GM23338 (cell line): ENCODE data around the gene AP3D1. TPM values are rescaled to one million over a fixed set of nuclear protein-coding genes. Genes with fewer than 3 reads are reported as not detected.

Experiments used
- ATAC-seq: fragments of 200-7000 bp; cut with Tn5 transposase; 3 replicates; pipeline ENCODE4 v1.9.1; 2020
- DNase-seq: peaks from one replicate; pipeline ENCODE4 v3.0.0-alpha.2; 2015; ENCODE audit warnings: low spot score
- H2AFZ ChIP-seq: fragments of 200-600 bp; sonication (generic); 2 replicates; pipeline ENCODE4 v1.8.0; 2016; ENCODE audit warnings: antibody characterized with exemption, mild to moderate bottlenecking, moderate library complexity
- H3F3A ChIP-seq: fragments of 200-600 bp; sonication (generic); replicated peaks from 2 replicates; pipeline ENCODE4 v1.8.0; 2017; ENCODE audit warnings: antibody characterized with exemption, mixed run types, low read depth
- H3K27ac ChIP-seq: fragments of 200-600 bp; sonication (generic); 2 replicates; pipeline ENCODE4 v1.6.1; 2016; ENCODE audit warnings: low read depth
- H3K27me3 ChIP-seq: fragments of 200-600 bp; sonication (generic); 2 replicates; pipeline ENCODE4 v1.8.0; 2016; ENCODE audit warnings: mild to moderate bottlenecking, mixed run types, moderate library complexity; ENCODE audit not compliant: insufficient read depth
- H3K36me3 ChIP-seq: fragments of 200-600 bp; sonication (generic); 2 replicates; pipeline ENCODE4 v1.8.0; 2016; ENCODE audit warnings: mild to moderate bottlenecking; ENCODE audit not compliant: insufficient read depth
- H3K4me1 ChIP-seq: fragments of 200-600 bp; sonication (generic); 2 replicates; pipeline ENCODE4 v1.8.0; 2016; ENCODE audit warnings: mild to moderate bottlenecking, moderate library complexity; ENCODE audit not compliant: insufficient read depth
- H3K4me2 ChIP-seq: fragments of 200-600 bp; sonication (generic); 2 replicates; pipeline ENCODE4 v1.7.1; 2017; ENCODE audit warnings: mixed run types
- H3K4me3 ChIP-seq: fragments of 200-600 bp; sonication (generic); 2 replicates; pipeline ENCODE4 v1.6.1; 2016; ENCODE audit warnings: mixed run types
- H3K79me2 ChIP-seq: fragments of 200-600 bp; sonication (generic); replicated peaks from 2 replicates; pipeline ENCODE4 v1.8.0; 2017; ENCODE audit warnings: mild to moderate bottlenecking; ENCODE audit not compliant: insufficient read depth
- H3K9me2 ChIP-seq: fragments of 200-600 bp; sonication (generic); 2 replicates; pipeline ENCODE4 v1.8.0; 2017; ENCODE audit not compliant: insufficient read depth
- H4K20me1 ChIP-seq: fragments of 200-600 bp; sonication (generic); replicated peaks from 2 replicates; pipeline ENCODE4 v1.8.0; 2017; ENCODE audit warnings: mild to moderate bottlenecking; ENCODE audit not compliant: insufficient read depth
- H3K27ac Mint-ChIP-seq: 2 replicates; pipeline ENCODE4 v1.8.0; 2020; ENCODE audit warnings: inconsistent platforms, mild to moderate bottlenecking, moderate library complexity, mixed read lengths
- H3K27me3 Mint-ChIP-seq: 3 replicates; pipeline ENCODE4 v1.8.0; 2022; ENCODE audit warnings: low read depth, mild to moderate bottlenecking, moderate library complexity, mixed read lengths, inconsistent platforms; ENCODE audit not compliant: insufficient read depth, poor library complexity
- H3K36me3 Mint-ChIP-seq: 3 replicates; pipeline ENCODE4 v1.8.0; 2021; ENCODE audit warnings: low read depth, mild to moderate bottlenecking, inconsistent platforms, moderate library complexity, mixed read lengths
- H3K4me1 Mint-ChIP-seq: 3 replicates; pipeline ENCODE4 v1.8.0; 2020; ENCODE audit warnings: mild to moderate bottlenecking, inconsistent platforms, mixed read lengths
- H3K4me3 Mint-ChIP-seq: 3 replicates; pipeline ENCODE4 v1.8.0; 2021; ENCODE audit warnings: moderate library complexity, mild to moderate bottlenecking, inconsistent platforms, mixed read lengths
- H3K9me3 Mint-ChIP-seq: 3 replicates; pipeline ENCODE4 v1.8.0; 2020; ENCODE audit warnings: moderate library complexity, mild to moderate bottlenecking, inconsistent platforms, mixed read lengths
- CREB1 ChIP-seq: fragments of 250-450 bp; sonication (Bioruptor Pico); IDR thresholded peaks from 2 replicates; pipeline ENCODE4 v1.5.0; 2020; ENCODE audit warnings: low read depth, mild to moderate bottlenecking, moderate library complexity
- ETS1 ChIP-seq: IDR thresholded peaks from 2 replicates; pipeline ENCODE4 v1.6.1; 2016; ENCODE audit warnings: antibody characterized with exemption
- EZH2 ChIP-seq: fragments of 200-600 bp; sonication (generic); IDR thresholded peaks from one replicate; pipeline ENCODE4 v1.8.0; 2017; ENCODE audit warnings: antibody characterized with exemption, mild to moderate bottlenecking, low read depth; ENCODE audit not compliant: unreplicated experiment
- EZH2phosphoT487 ChIP-seq: fragments of 200-600 bp; sonication (generic); IDR thresholded peaks from one replicate; pipeline ENCODE4 v1.8.1; 2018; ENCODE audit warnings: antibody characterized with exemption; ENCODE audit not compliant: unreplicated experiment
- JUNB ChIP-seq: IDR thresholded peaks from one replicate; pipeline ENCODE4 v1.6.1; 2016; ENCODE audit warnings: antibody characterized with exemption; ENCODE audit not compliant: unreplicated experiment
- NANOG ChIP-seq: IDR thresholded peaks from 2 replicates; pipeline ENCODE4 v1.6.1; 2016; ENCODE audit warnings: antibody characterized with exemption, borderline replicate concordance
- POLR2AphosphoS5 ChIP-seq: IDR thresholded peaks from 2 replicates; pipeline ENCODE4 v1.6.1; 2016; ENCODE audit warnings: antibody characterized with exemption, low read depth
- REST ChIP-seq: IDR thresholded peaks from one replicate; pipeline ENCODE4 v1.6.1; 2018; ENCODE audit warnings: antibody characterized with exemption; ENCODE audit not compliant: unreplicated experiment
- STAT1 ChIP-seq: IDR thresholded peaks from one replicate; pipeline ENCODE4 v1.6.1; 2016; ENCODE audit warnings: antibody characterized with exemption; ENCODE audit not compliant: unreplicated experiment
- ZNF114 ChIP-seq: fragments of 250-450 bp; sonication (Bioruptor Pico); IDR thresholded peaks from 2 replicates; pipeline ENCODE4 v1.5.0; 2020; ENCODE audit warnings: mild to moderate bottlenecking, moderate library complexity
- ZNF331 ChIP-seq: fragments of 250-450 bp; sonication (Bioruptor Pico); IDR thresholded peaks from 2 replicates; pipeline ENCODE4 v1.5.0; 2020; ENCODE audit warnings: low read depth, mild to moderate bottlenecking, moderate library complexity
- ZNF462 ChIP-seq: fragments of 250-450 bp; sonication (Bioruptor Pico); IDR thresholded peaks from 2 replicates; pipeline ENCODE4 v1.5.0; 2020; ENCODE audit warnings: mild to moderate bottlenecking, moderate library complexity
- polyA plus RNA-seq: library from polyadenylated mRNA; unstranded; fragments of >200 nt; fragmentation: Nextera tagmentation; extraction: Ambion mirVana; gene quantifications from 2 replicates; pipeline ENCODE4 v1.2.1, GENCODE V29; 2016
- total RNA-seq: library from RNA; depleted of rRNA; stranded (reverse); fragments of >200 nt; shearing (Covaris generic); gene quantifications from 2 replicates; pipeline ENCODE4 v1.2.3, GENCODE V29; 2014

Gene AP3D1
- total and polyA plus RNA-seq, 2 experiments from 2014 or later, result 101 to 236 TPM

GRCh38 chr19:2154587-2155075 is 3.3 kb upstream of the AP3D1 start (continued):
- no peak for TF ChIP-seq ZNF462 (CRISPR knock-in tag)
- no peak for TF ChIP-seq ZNF331 (CRISPR knock-in tag)
- no peak for TF ChIP-seq EZH2phosphoT487
- no peak for TF ChIP-seq CREB1
- TF ChIP-seq ZNF114 (CRISPR knock-in tag), result no peak

- Histone ChIP-seq H3K4me2 (peak overlapping the region; percentile 99), H3F3A (peaks cover 11% of the 10 kb centered on the region; the same call in 1 of the 2 replicates), H3K4me3 (peak overlapping the region; percentile 98), H4K20me1 (peaks cover 47% of the 10 kb centered on the region), H2AFZ (no peak overlapping the region), H3K9me2 (no peaks in the 10 kb centered on the region), H3K36me3 (no peaks in the 10 kb centered on the region), H3K27me3 (no peaks in the 10 kb centered on the region), H3K27ac (peak overlapping the region; percentile 74; the same call in 1 of the 2 replicates), H3K79me2 (peaks cover 53% of the 10 kb centered on the region), H3K4me1 (no peaks in the 10 kb centered on the region; the same call in 1 of the 2 replicates)
- peaks cover 26% of the 10 kb centered on the region for H3K4me1 Mint-ChIP-seq
- peaks cover 6% of the 10 kb centered on the region for H3K27me3 Mint-ChIP-seq
- peaks cover 9% of the 10 kb centered on the region for H3K36me3 Mint-ChIP-seq
- no peaks in the 10 kb centered on the region for H3K9me3 Mint-ChIP-seq
- H3K4me3 Mint-ChIP-seq, result peak overlapping the region; percentile 91
- ATAC-seq (peak; percentile 7), DNase-seq (no peak)
- peak overlapping the region; percentile 62; the same call in 1 of the 2 replicates for H3K27ac Mint-ChIP-seq
- TF ChIP-seq STAT1 (no peak), CREB1 (no peak), EZH2 (no peak), POLR2AphosphoS5 (no peak), ETS1 (no peak), NANOG (no peak), EZH2phosphoT487 (no peak), REST (no peak), ZNF114 (CRISPR knock-in tag) (no peak), JUNB (no peak)
Measured at GRCh38 chr19:2150794-2151338, 500 bp downstream of the AP3D1 start.
